ENCODE measurements around the gene CHD9NB.
"Not testable (repeated sequence)": the region's sequence is repeated elsewhere in the genome, so short reads cannot be mapped to it uniquely, and the experiment has no call there.

The CHD9NB gene

DNA sequence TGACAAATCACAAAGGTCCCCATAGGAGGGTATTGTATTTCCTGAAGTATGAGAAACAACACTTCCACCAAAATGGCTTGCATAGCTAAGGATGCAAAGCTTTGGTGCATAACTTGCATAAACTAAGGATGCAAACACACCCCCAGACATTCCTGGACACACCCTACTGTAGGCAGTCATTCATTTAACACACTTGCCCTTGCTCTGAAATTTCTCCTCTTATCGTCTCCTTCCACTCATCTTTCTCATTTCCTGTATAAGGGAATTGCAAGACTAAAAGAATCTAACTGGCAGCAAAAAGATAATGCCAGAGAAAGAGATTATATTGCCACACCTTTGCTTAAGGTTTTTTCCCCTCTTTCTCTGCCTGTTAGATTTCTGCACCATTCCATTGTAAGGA, 30.4 kb upstream of the CHD9NB start:
- no peak for DNase-seq

DNA sequence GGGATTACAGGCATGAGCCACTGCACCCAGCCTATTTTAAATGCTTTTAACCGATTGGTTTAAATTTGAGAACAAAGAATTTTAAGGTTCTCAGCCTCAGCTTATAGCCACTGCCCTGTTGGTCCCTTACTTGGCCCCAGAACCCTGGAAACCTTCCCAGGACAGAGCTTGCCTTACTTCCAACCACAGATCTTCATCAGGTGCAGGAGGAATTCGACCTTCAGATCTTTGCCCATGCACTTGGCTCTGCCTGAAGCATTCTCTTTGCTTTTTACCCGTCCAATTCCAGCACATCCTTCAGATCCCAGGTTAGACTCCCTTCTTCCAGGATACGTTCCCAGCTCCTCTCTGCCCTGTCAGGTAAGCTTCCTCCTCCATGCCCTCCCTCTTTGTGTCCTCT, 29.8 kb upstream of the CHD9NB start:
- DNase-seq, result no peak

DNA sequence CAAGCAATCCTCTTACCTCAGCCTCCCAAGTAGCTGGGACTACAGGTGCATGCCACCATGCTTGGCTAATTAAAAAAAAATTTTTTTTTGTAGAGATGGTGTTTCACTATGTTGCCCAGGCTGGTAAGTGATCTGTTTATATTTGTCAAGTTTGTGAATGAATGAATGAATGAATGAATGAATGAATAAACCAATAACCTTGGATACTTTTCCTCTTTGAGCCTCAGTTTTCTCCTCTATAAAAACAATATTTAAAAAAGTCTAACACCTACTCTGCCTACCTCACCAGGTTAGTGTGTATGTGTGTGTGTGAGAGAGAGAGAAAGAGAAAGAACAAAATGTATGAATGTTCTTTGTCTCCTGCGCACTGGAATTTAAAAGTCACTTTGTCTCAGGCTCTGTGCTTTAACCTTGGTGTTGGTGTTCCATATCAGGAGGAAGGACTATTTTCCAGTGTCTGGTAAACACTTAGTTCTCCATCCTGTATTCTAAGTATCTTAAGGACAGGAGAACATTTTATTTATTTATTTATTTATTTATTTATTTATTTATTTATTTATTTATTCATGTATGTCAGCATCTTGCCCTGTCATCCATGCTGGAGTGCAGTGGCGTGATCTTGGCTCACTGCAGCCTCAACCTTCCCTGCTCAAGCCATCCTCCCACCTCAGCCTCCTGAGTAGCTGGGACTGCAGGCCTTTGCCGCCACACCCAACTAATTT, 29.1 kb upstream of the CHD9NB start:
- no peak for DNase-seq

GRCh38 chr16:53081032-53081424, 28.3 kb upstream of the CHD9NB start:
- no peak for DNase-seq

- DNase-seq, result peak; percentile 83
Measured at GRCh38 chr16:53080345-53081031, 27.8 kb upstream of the CHD9NB start.

DNA sequence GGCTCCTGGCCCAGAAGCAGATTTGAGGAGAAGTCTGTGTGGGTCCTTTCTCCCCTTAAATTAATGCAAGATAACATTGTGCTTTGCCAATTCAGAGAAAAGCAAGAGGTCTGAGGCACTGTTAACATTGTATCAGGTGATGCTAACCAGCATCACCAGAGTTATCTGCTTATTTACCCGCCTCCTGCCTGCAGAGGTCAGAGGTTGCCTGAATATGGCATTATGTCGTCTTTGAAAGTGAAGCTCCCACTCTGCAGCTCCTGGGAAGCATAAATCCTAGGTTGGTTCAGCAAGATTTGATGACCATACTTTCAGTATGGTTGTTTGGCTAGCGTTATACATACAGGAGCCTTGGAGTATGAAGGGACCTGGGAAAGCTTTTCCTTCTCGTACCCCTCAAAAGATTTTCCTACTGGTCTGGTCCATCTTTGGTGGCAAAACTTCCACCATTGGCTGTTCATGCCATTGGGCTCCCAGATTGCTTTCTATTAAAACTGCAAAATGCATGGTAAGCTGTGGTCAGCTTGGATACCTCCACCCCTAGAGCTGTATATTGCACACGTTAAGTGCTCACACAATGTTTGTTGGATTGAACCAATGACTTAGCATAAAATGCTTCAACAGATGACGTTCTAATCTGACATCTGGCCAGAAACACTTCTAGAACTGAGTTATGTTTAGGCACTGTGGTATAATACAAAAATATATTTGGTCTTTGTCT, 26.2 kb upstream of the CHD9NB start:
- no peak for DNase-seq

DNA sequence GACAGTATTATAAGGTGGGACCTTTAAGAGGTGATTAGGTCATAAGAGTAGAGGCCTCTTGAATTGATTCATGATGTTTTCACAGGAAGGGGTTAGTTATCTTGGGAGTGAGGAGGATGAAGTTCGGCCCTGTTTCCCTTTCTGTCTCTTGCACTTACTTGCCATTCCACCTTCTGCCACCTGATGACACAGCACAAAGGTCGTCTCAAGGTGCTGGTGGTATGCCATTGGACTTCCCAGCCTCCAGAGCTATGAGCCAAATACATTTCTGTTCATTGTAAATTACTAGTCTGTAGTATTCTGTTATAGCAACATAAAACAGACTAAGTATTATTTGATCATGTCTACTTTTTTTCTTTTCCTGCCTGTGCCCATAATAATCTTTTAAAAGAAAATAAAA, 25.6 kb upstream of the CHD9NB start:
- no peak for DNase-seq

DNA sequence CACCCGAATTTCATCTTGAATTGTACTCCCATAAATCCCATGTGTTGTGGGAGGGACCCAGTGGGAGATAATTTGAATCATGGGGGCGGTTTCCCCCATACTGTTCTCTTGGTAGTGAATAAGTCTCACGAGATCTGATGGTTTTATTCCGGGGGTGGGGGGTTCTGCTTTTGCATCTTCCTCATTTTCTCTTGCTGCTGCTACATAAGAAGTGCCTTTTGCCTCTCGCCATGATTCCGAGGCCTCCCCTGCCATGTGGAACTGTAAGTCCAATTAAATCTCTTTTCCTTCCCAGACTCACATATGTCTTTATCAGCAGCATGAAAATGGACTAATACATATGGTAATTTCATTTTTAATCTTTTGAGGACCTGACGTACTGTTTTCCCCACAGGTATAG, 22.8 kb upstream of the CHD9NB start:
- not testable (repeated sequence) for DNase-seq

DNA sequence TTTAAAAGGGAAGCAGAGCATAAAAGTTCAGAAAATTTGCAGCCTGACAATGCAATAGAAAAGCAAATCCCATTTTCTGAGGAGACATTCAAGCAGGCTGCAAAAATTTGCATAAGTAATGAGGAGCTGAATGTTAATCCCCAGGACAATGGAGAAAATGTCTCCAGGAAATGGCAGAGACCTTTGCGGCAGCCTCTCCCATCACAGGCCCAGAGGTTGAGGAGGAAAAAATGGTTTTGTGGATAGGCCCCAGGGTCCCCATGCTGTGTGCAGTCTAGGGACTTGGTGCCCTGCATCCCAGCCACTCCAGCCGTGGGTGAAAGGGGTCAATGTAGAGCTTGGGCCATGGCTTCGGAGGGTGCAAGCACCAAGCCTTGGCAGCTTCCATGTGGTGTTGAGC, 21.6 kb upstream of the CHD9NB start:
- not testable (repeated sequence) for DNase-seq

- DNase-seq, result no peak
Measured at GRCh38 chr16:53073022-53073421, 20.3 kb upstream of the CHD9NB start.

GRCh38 chr16:53071748-53072301, 19.1 kb upstream of the CHD9NB start:
- peak; percentile 90 for DNase-seq

DNA sequence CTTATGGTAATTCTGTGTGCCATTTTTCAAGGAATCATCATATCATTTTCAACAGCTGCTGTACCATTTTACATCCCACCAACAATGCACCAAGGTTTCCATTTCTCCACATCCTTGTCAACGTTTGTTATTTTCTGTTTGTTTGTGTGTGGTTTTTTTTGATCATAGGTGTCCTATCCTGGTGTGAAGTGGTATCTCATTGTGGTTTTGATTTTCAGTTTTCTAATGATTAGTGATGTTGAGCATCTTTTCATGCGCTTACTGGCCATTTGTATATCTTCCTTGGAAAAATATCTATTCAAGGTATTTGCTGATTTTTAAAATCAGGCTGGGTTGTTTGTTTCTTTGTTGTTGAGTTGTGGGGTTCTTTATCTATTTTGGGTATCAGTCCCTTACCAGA, 17.1 kb upstream of the CHD9NB start:
- no peak for DNase-seq

- no peak for DNase-seq
Measured at GRCh38 chr16:53068423-53068833, 15.7 kb upstream of the CHD9NB start.

- DNase-seq, result no peak
Measured at GRCh38 chr16:53067675-53068074, 15.0 kb upstream of the CHD9NB start.

DNA sequence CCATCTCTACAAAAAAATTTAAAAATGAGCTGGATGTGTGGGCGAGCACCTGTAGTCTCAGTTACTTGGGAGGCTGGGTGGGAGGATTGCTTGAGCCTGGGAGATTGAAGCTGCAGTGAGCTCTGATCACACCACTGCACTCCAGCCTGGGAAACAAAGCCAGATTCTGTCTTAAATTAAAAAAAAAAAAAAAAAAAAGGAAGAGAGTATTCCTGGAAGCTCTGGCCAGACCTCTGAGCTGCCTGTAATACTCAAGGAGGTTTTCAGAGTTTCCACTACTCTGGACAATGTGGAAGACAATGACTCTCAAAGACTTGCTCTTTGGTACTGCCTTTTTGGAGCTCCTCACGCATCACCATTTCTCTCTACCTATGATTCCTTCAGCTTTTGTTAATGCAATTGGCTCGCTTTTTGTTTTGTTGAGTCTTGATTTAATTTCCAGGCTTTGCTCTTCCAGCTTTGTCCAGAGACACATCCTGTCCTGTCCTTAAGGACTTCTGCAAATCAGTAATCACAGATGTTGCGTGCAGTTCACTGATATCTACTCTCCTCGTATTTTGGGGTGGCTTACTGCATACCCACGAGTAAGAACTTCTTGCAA, 12.9 kb upstream of the CHD9NB start:
- no peak for DNase-seq

GRCh38 chr16:53064081-53064578, 11.4 kb upstream of the CHD9NB start:
- DNase-seq, result no peak

DNA sequence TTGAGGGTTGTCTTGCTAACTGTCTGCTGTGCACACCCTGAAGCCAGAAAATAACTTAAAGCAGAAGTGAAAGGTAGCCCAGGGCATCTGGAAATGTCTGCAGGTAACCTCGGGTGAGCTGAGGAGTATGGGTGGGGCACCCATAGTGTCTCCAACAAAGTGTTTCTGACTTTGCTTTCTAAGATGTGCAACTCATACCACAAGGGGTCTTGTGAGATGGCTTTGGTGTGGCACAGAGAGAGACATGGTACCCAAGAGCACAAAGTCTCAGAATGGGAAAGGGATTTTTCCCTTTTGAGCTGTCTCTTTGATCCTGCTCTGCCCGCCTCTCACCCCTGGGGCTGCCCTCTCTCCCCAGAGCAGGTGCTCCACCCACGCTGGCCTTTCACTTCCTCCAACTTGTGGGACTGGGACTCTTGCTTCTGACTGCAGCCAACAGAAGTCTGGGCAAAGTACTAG, 9.0 kb upstream of the CHD9NB start:
- no peak for DNase-seq

DNA sequence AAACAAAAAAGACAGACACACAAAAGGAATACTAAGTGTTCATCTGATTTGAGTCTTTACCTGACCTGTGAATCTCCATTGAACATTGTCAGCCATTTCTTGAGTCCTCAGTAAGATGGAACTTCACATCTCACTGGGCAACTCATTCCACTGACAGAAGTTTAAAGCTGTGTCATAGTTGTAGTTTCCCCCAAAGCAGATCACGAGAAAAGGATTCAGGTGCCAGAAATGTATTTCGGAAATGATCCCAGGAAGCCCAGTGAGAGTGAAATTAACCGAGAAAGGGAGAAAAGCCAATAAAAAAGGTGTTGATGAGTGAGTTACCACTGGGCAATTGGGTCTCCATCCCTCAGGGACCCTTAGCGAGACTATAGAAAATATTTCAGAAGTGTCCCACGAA, 8.6 kb upstream of the CHD9NB start:
- DNase-seq, result no peak

GRCh38 chr16:53059672-53060071, 7.0 kb upstream of the CHD9NB start:
- no peak for DNase-seq

- no peak for DNase-seq
Measured at GRCh38 chr16:53058882-53059281, 6.2 kb upstream of the CHD9NB start.

DNA sequence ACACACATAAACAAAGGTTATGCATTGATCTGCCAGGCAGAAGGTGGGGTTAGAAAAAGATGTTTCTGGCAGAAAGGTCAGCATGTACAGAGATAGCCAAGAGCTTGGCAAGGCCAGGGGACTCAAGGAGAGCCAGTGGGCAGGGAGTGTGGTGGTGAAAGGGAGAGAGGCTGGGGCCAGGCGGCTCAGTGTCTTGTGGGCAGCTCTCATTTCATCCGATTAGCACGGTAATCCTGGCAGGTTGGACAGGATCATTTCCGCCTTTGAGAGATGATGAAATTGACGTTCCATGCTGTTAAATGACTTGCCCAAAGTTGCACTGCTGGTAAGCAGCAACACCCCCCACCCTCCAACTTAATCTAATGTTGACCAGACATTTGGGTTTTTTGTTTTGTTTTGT, 5.7 kb upstream of the CHD9NB start:
- DNase-seq, result no peak

DNA sequence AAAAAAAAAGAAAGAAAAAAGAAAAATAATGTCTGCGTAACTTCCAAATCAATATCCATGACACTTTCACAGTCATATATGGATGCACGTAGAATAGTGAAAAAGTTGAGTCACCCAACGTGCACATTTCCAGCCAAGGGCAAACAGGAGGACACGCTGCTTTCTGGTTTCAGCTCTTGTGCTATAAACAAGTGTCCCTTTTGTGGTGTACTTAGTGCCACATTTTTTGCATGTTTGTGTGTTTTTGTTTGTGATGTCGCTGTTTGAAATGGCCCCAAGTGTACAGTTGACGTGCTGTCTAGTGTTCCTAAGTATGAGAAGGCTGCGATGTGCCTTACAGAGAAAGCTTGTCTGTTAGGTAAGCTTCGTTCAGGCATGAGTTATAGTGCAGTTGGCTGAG, 5.0 kb upstream of the CHD9NB start:
- no peak for DNase-seq

DNA sequence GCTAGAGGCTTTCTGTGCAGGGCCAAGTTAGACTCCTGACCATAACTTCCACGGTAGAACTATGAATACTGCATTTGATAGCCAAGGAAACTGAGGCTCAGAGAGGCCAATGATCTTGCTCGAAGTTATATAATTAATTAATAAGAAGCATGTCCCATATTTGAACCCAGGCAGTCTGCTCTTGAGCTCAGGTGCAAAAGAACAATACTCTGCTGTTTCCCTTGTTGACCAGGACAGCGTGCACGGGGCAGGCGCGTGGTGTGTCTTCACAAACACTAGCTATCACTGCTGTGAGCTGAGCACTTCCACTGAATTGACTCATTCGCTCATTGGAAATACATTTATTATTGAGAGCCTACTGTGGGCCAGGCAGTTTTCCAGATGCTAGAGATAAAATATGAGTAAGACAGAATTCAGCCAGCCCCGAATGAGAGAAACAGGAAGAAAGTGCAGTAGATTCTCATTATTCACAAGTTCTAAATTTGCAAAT, 3.7 kb upstream of the CHD9NB start:
- no peak for DNase-seq

Measured in eye (tissue), 1 donor.